Measurements from ENCODE around the gene SLC5A6. TPM values are rescaled to one million over a fixed set of nuclear protein-coding genes. Genes with fewer than 3 reads are reported as not detected.

Gene SLC5A6
- polyA plus RNA-seq: 10 to 100 TPM; 11.4 to 13.5 TPM

GRCh38 chr2:27211943-27212625 lies at the start of gene SLC5A6, which contains the start of gene ATRAID:
Gene SLC5A6 (minus strand): TSS chr2:27212268. CDS start chr2:27207650, 4,618 bp downstream.
Gene ATRAID (plus strand): TSS chr2:27212041. CDS start chr2:27212369, 328 bp downstream.
- peak within 1 kb of the TSS; percentile 94 to 98 for H3K27ac ChIP-seq (ENCODE audit: low read depth in 2 of 2, low read length in 1 of 2)
- WGBS, 2 donors: 0% methylated on average over 41 to 73 of the region's 73 CpGs
- H3K36me3 ChIP-seq (ENCODE audit: control insufficient read depth in 2 of 2, insufficient read depth in 2 of 2, low read length in 1 of 2): peaks cover 6 to 13% of the 10 kb centered on the region in 2 donors

GRCh38 chr2:27261241-27261925 lies 49.3 kb upstream of the SLC5A6 start:
- Histone ChIP-seq H3K9me3 (ENCODE audit: control insufficient read depth in 2 of 2, insufficient read depth in 1 of 2, low read depth in 1 of 2, low read length in 1 of 2) (no peaks in the 10 kb centered on the region), H3K4me1 (ENCODE audit: control insufficient read depth in 2 of 2, insufficient read depth in 2 of 2, low read length in 1 of 2) (peaks cover 8 to 13% of the 10 kb centered on the region in 2 donors), H3K27ac (ENCODE audit: low read depth in 2 of 2, low read length in 1 of 2) (no peak overlapping the region), H3K36me3 (ENCODE audit: control insufficient read depth in 2 of 2, insufficient read depth in 2 of 2, low read length in 1 of 2) (no peaks in the 10 kb centered on the region), H3K4me3 (ENCODE audit: low read depth in 1 of 2, low read length in 2 of 2) (no peak overlapping the region), H3K27me3 (ENCODE audit: control insufficient read depth in 1 of 2, insufficient read depth in 2 of 2, low read length in 2 of 2) (peaks cover 2 to 33% of the 10 kb centered on the region in 2 donors)
- WGBS, 2 donors: 53 to 58% methylated on average over 11 of the region's 11 CpGs

More at GRCh38 chr2:27211943-27212625, at the start of gene SLC5A6, which contains the start of gene ATRAID:
- Histone ChIP-seq H3K4me3 (ENCODE audit: low read depth in 1 of 2, low read length in 2 of 2) (peak within 1 kb of the TSS; percentile 81 to 87), H3K4me1 (ENCODE audit: control insufficient read depth in 2 of 2, insufficient read depth in 2 of 2, low read length in 1 of 2) (no peaks in the 10 kb centered on the region), H3K27me3 (ENCODE audit: control insufficient read depth in 1 of 2, insufficient read depth in 2 of 2, low read length in 2 of 2) (no peaks in the 10 kb centered on the region), H3K9me3 (ENCODE audit: control insufficient read depth in 2 of 2, insufficient read depth in 1 of 2, low read depth in 1 of 2, low read length in 1 of 2) (no peaks in the 10 kb centered on the region)

- Histone ChIP-seq H3K4me3 (ENCODE audit: low read depth in 1 of 2, low read length in 2 of 2) (no peak overlapping the region), H3K27me3 (ENCODE audit: control insufficient read depth in 1 of 2, insufficient read depth in 2 of 2, low read length in 2 of 2) (peaks cover 2 to 20% of the 10 kb centered on the region in 2 donors), H3K36me3 (ENCODE audit: control insufficient read depth in 2 of 2, insufficient read depth in 2 of 2, low read length in 1 of 2) (no peaks in the 10 kb centered on the region), H3K9me3 (ENCODE audit: control insufficient read depth in 2 of 2, insufficient read depth in 1 of 2, low read depth in 1 of 2, low read length in 1 of 2) (no peaks in the 10 kb centered on the region), H3K27ac (ENCODE audit: low read depth in 2 of 2, low read length in 1 of 2) (no peak overlapping the region), H3K4me1 (ENCODE audit: control insufficient read depth in 2 of 2, insufficient read depth in 2 of 2, low read length in 1 of 2) (peaks cover 0 to 11% of the 10 kb centered on the region in 2 donors)
- 86 to 87% methylated on average over 8 of the region's 8 CpGs for WGBS, 2 donors
Observed at GRCh38 chr2:27258051-27258450, 46.0 kb upstream of the SLC5A6 start.

- H3K36me3 ChIP-seq (ENCODE audit: control insufficient read depth in 2 of 2, insufficient read depth in 2 of 2, low read length in 1 of 2): no peaks in the 10 kb centered on the region
- peaks cover 2 to 15% of the 10 kb centered on the region in 2 donors for H3K27me3 ChIP-seq (ENCODE audit: control insufficient read depth in 1 of 2, insufficient read depth in 2 of 2, low read length in 2 of 2)
- no peaks in the 10 kb centered on the region for H3K9me3 ChIP-seq (ENCODE audit: control insufficient read depth in 2 of 2, insufficient read depth in 1 of 2, low read depth in 1 of 2, low read length in 1 of 2)
- H3K27ac ChIP-seq (ENCODE audit: low read depth in 2 of 2, low read length in 1 of 2): no peak overlapping the region
- no peak overlapping the region for H3K4me3 ChIP-seq (ENCODE audit: low read depth in 1 of 2, low read length in 2 of 2)
- H3K4me1 ChIP-seq (ENCODE audit: control insufficient read depth in 2 of 2, insufficient read depth in 2 of 2, low read length in 1 of 2): peaks cover 0 to 1% of the 10 kb centered on the region in 2 donors
- WGBS, 2 donors: 72 to 78% methylated on average over 7 of the region's 7 CpGs
Observed at GRCh38 chr2:27256855-27257454, 44.9 kb upstream of the SLC5A6 start.

- H3K4me1 ChIP-seq (ENCODE audit: control insufficient read depth in 2 of 2, insufficient read depth in 2 of 2, low read length in 1 of 2): no peaks in the 10 kb centered on the region
- H3K27me3 ChIP-seq (ENCODE audit: control insufficient read depth in 1 of 2, insufficient read depth in 2 of 2, low read length in 2 of 2): peaks cover 2 to 6% of the 10 kb centered on the region in 2 donors
- no peaks in the 10 kb centered on the region for H3K36me3 ChIP-seq (ENCODE audit: control insufficient read depth in 2 of 2, insufficient read depth in 2 of 2, low read length in 1 of 2)
- H3K27ac ChIP-seq (ENCODE audit: low read depth in 2 of 2, low read length in 1 of 2): no peak overlapping the region
- H3K4me3 ChIP-seq (ENCODE audit: low read depth in 1 of 2, low read length in 2 of 2): no peak overlapping the region
- no peaks in the 10 kb centered on the region for H3K9me3 ChIP-seq (ENCODE audit: control insufficient read depth in 2 of 2, insufficient read depth in 1 of 2, low read depth in 1 of 2, low read length in 1 of 2)
- 13 to 24% methylated on average over 1 of the region's 1 CpG for WGBS, 2 donors
Observed at GRCh38 chr2:27255660-27256059, 43.6 kb upstream of the SLC5A6 start.

GRCh38 chr2:27255187-27255586 lies 43.1 kb upstream of the SLC5A6 start:
- Histone ChIP-seq H3K4me3 (ENCODE audit: low read depth in 1 of 2, low read length in 2 of 2) (no peak overlapping the region), H3K9me3 (ENCODE audit: control insufficient read depth in 2 of 2, insufficient read depth in 1 of 2, low read depth in 1 of 2, low read length in 1 of 2) (no peaks in the 10 kb centered on the region), H3K4me1 (ENCODE audit: control insufficient read depth in 2 of 2, insufficient read depth in 2 of 2, low read length in 1 of 2) (no peaks in the 10 kb centered on the region), H3K27ac (ENCODE audit: low read depth in 2 of 2, low read length in 1 of 2) (no peak overlapping the region), H3K36me3 (ENCODE audit: control insufficient read depth in 2 of 2, insufficient read depth in 2 of 2, low read length in 1 of 2) (no peaks in the 10 kb centered on the region), H3K27me3 (ENCODE audit: control insufficient read depth in 1 of 2, insufficient read depth in 2 of 2, low read length in 2 of 2) (peaks cover 2% of the 10 kb centered on the region in 2 donors)
- WGBS, 2 donors: 29 to 47% methylated on average over 13 of the region's 13 CpGs

- H3K4me1 ChIP-seq (ENCODE audit: control insufficient read depth in 2 of 2, insufficient read depth in 2 of 2, low read length in 1 of 2): no peaks in the 10 kb centered on the region
- WGBS, 2 donors: 75 to 76% methylated on average over 13 of the region's 13 CpGs
- H3K36me3 ChIP-seq (ENCODE audit: control insufficient read depth in 2 of 2, insufficient read depth in 2 of 2, low read length in 1 of 2): no peaks in the 10 kb centered on the region
- no peaks in the 10 kb centered on the region for H3K9me3 ChIP-seq (ENCODE audit: control insufficient read depth in 2 of 2, insufficient read depth in 1 of 2, low read depth in 1 of 2, low read length in 1 of 2)
- no peaks in the 10 kb centered on the region for H3K27me3 ChIP-seq (ENCODE audit: control insufficient read depth in 1 of 2, insufficient read depth in 2 of 2, low read length in 2 of 2)
- no peak overlapping the region for H3K4me3 ChIP-seq (ENCODE audit: low read depth in 1 of 2, low read length in 2 of 2)
- H3K27ac ChIP-seq (ENCODE audit: low read depth in 2 of 2, low read length in 1 of 2): no peak overlapping the region
Observed at GRCh38 chr2:27251766-27252165, 39.7 kb upstream of the SLC5A6 start.

GRCh38 chr2:27250652-27251379 lies 38.7 kb upstream of the SLC5A6 start:
- no peak overlapping the region for H3K27ac ChIP-seq (ENCODE audit: low read depth in 2 of 2, low read length in 1 of 2)
- H3K36me3 ChIP-seq (ENCODE audit: control insufficient read depth in 2 of 2, insufficient read depth in 2 of 2, low read length in 1 of 2): no peaks in the 10 kb centered on the region
- H3K4me3 ChIP-seq (ENCODE audit: low read depth in 1 of 2, low read length in 2 of 2): no peak overlapping the region
- H3K27me3 ChIP-seq (ENCODE audit: control insufficient read depth in 1 of 2, insufficient read depth in 2 of 2, low read length in 2 of 2): no peaks in the 10 kb centered on the region
- WGBS, 2 donors: 55 to 59% methylated on average over 13 of the region's 13 CpGs
- H3K4me1 ChIP-seq (ENCODE audit: control insufficient read depth in 2 of 2, insufficient read depth in 2 of 2, low read length in 1 of 2): no peaks in the 10 kb centered on the region
- H3K9me3 ChIP-seq (ENCODE audit: control insufficient read depth in 2 of 2, insufficient read depth in 1 of 2, low read depth in 1 of 2, low read length in 1 of 2): no peaks in the 10 kb centered on the region
